RKO (cell line): ENCODE data around the gene LRRC8D.

Experiments used
- DNase-seq: peaks from one replicate; pipeline ENCODE4 v3.0.0-alpha.2; 2016; ENCODE audit warnings: low spot score

LRRC8D gene

DNA sequence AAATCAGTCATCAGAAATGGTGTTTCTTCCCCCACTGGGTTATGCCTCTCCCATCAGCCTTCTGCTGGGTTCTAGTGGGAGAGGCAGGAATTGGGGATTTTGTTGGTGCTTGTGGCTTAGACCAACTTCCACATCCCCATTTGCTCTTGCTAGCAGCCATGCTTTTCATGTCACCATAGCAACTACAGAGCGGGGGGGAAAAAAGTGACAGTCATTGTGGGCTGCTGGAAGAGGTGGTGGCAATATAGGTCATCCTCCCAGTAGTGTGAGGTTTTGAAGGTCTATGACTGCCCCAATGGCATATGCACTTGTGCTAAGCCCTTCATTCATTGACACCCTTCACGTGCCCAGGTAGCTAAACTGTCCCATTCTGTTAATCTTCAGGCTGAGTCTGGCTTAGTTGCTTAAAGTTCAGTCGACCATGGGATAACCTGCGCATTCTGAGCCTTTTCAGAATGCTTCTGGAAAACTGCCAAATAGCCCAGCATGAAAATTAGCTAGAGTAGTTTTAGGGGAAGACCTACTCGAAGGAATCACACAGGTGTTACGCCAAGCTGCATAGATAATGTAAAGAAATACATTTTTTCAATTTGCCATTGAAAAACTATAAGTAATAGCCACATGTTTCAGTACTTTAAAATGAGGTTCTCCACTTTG is 120.4 kb downstream of the LRRC8D start:
- no peak for DNase-seq

DNA sequence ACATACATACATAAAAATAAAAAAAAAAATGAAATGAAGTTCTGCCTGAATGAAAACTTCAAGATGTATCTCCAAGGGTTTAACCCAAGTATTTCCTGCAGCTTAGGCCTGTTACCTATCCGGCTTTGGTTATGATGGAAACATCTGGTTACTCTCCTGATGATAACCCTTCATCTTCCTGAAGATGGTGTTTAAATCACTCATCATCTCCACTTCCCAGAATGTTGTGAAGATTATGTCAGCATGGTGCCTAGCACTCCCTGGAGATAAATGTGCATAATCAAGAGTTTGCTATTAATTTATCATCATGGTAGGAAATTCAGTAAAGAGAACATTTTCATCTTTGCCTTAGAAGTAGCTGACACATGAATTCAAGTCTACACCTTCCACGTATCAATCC is 121.2 kb downstream of the LRRC8D start:
- DNase-seq, result no peak

DNA sequence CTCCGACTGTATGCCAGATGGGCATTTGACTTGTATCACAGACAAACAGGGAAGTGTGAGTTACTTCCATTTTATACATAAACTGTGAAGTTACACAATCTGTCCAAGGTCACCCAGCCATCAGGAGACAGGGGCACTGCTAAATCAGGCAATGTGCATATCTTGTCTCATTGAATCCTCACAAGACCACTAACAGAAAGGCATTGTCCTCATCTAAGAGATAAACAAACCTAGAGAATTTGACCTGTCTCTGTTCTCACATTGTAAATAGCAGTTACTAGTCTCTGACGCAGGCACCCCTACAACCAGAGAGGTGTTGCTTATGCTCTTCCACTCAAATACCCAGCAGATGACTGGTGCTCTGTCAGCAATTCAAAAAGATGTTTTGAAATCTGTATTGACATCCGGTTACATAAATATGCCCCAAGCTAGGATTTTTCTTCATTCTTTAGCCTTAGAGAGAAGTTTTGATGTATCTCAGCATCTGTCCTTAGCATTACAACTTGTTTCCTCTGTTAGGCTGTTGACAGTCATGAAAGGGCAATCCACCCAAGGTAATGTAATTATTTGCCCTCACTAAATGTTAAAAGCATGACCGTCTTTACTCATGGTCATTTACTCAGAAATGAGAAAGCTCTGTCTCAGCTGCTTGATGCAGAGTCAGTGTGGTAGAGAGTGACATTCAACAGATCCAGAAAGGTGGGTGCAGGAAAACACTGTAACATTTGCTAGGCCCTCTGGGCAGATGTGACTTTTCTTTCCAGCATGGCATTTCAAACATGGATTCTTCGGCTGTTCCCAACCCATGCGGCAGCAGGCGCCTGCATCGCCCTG is 122.2 kb downstream of the LRRC8D start:
- no peak for DNase-seq

DNA sequence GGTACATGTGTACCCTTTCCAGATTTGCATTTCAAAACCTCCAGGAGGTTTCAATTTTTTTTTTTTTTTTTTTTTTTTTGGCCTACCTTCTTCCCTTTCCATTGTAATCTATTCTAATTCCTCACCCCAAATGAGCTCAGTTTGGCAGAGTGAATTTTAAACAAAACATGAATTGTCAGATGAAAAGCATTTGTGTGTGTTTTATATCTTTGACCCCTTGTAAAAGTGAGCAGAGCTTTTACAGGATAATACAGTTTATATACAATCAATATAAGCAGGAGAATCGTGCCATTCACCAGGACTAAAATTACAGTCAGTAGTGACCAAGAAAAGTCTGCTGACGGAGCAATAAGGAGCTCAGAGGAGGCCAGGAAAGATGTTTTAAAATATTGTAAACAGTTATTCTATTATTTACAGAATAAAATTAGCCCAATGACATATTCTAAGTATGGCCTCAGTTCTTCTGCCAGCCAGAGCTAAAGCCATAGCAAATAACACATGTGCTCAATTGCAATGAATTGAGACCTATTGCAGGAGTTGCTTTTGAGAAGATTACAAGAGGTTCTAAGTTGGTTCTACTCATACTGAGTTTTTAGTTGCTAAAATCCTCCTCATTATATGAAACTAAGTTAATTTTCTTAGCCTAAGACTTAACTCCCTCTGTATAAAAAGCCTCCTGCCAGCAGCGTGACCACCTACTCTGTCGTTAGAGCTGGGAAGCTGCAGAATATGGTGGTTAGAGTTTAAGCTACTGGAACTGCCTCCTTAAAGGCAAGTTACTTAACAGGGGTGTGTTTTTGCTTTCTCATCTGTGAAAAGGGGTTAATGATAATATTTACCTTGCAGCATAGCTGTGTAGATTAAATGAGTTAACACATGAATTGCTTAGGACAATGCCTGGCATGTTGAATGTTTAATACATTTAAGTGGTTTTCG is 123.3 kb downstream of the LRRC8D start:
- no peak for DNase-seq

DNA sequence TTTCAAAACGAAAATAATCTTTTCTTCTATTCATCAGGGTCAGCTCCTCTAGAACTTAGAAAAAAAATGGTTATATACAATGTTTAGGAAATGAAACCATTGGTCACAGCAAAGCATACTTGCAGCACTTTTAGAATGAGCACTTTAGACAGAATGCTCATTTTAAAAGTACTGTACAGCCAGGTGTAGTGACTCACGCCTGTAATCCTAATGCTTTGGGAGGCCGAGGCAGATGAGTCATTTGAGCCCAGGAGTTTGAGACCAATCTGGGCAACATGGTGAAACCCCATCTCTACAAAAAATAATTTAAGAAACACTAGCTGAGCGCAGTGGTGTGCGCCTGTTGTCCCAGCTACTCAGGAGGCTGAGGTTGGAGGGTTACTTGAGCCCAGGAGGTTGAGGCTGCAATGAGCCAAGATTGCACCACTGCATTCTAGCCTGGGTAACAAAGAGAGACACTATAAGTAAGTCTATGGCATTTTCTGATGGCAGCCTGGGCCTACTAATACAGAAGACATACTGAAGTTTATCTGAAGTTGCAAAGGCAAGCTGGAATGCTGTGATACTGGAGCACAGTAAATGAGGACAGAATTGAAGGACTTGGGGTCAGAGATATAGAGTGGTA is 125.1 kb downstream of the LRRC8D start:
- no peak for DNase-seq

DNA sequence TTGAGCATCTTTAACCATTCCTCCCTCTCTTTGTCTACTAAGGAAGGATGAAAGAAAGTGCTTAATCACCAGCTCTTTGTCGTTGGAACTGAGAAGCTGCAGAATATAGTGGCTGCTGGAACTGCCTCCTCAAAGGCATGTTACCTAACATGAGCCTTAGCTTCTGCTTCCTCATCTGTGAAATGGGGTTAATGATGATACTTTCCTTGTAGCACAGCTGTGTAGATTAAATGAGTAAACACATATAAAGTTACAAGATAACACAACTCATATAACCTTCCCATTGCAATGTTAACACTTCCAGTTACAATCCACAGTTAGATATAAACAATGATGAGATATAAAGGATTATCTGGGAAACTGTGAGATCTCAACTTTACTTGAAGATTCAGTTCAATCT is 125.7 kb downstream of the LRRC8D start:
- DNase-seq, result no peak

DNA sequence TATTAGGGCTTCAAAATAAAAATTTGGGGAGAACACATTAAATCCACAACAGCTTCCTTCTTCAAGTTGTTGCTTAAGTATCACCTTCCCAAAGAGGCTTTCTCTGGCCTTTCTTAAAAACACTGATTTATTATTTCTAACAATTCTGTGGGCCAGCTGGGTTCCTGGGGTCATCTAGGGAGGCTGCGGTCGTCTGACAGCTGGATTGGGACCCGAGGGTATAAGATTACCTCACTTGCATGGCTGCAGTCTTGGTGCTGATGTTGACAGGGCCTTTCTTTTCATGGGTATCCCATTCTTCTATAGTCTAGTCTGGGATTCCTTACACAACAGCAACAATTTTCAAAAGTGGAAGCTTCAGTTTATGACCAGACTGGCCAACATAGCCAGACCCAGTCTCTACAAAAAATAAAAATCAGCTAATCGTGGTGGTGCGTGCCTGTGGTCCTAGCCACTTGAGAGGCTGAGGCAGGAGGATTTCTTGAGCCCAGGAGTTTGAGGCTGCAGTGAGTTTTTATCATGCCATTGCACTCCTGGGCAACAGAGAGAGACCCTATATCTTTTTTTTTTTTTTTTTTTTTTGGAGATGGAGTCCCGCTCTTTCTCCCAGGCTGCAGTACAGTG is 128.0 kb downstream of the LRRC8D start:
- no peak for DNase-seq

DNA sequence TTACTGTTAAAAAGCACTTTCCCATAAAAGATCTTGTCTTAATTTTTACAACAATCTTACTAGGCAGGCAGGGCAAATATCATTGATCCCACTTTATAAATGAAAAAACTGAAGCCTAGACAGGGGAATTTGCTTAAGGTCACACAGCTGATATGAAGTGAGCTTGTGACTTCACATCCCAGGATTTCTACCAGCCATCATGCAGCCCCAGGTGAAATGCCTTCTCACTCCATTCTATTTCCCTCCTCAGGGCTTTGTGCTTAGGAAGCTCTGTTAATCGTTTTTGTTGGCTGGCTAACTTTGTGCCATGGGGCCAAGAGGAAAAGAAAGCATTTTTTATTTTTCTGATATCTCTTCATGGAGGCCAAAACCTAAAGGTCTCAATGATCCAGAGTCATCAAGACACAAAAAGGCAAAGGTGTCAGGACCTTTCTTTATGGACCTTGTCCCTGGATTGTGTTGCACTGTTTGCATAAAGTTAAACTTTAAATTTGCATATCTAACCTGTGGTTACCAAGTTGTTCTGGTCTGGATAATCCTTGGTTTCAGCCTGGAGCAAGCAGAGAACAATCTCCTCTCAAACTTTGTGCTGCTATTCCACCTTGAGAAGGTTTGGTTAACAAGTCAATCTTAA is 129.3 kb downstream of the LRRC8D start:
- DNase-seq, result no peak

DNA sequence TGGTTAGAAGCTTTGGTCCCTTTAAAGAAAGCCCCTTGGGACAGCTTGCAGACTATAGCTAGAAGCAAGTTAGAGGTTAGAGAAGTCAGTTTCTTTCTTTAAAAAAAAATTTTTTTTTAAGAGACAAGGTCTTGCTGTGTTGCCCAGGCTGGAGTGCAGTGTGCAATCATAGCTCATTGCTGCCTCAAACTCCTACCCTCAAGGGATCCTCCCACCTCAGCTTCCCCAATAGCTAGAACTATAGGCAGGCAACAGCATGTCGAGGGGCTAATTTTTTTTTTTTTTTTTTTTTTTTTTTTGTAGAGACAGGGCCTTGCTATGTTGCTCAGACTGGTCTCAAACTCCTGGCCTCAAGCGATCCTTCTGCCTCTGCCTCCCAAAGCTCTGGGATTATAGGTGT is 129.9 kb downstream of the LRRC8D start:
- DNase-seq, result no peak

DNA sequence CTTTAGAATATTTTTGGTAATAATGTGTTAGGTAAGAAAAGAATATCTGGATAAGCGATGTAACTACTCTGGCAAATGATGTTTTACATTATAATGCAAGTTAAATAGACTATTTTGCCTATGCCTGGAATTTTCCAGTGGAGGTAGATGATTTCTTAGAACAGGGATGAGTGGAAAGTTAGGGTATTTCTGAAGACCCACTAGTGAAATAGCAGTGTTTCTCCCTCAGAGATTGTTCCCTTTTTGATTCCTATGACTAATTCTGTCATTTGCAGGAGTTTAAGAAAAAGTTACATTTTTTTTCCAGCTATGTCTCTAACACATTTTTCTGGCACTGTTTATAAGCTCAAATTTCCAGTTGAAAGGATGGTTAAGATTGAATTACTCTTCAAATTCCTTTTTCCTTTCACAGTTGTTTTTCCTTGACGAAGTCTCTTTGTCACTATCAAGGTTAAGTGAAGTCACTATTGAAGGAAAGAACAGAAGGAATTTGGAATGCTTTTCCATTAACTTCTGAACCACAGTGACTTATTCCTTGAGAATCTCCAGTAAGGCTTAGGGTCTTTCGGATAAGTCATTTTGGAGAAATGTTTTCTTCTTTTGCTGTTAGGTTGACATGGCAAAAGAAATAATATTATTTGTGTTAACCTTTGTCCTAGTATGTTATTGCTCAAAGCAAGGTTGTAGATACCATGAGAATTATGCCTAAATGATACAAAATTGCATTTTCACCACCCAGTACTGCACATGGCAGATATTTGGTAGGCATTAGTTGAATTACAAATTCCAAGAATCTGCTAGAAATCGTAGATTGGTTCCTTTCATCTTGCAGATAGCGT is 131.2 kb downstream of the LRRC8D start:
- DNase-seq, result no peak

DNA sequence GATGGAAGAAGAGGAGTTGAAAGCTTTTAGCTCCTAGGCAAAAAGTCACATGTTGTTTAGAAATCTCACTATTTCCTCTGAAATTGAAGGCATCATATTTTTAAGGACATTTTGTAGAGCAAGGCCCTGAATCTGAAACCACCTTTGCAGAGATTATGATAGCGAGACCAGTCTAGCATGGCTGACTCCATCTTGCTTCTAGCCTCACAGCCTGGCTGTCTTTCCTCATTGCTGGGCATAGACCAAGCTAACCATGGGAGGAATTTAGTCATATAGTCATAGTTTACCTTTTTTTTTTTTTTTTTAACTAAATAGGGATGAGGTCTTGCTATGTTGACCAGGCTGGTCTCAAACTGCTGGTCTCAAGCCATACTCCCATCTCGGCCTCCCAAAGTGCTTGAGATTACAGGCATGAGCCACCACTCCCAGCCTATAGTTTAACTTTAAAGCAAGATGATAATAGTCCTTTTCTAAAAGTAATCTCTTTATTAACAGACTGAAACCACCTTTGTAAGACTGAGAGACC is 131.8 kb downstream of the LRRC8D start:
- no peak for DNase-seq

DNA sequence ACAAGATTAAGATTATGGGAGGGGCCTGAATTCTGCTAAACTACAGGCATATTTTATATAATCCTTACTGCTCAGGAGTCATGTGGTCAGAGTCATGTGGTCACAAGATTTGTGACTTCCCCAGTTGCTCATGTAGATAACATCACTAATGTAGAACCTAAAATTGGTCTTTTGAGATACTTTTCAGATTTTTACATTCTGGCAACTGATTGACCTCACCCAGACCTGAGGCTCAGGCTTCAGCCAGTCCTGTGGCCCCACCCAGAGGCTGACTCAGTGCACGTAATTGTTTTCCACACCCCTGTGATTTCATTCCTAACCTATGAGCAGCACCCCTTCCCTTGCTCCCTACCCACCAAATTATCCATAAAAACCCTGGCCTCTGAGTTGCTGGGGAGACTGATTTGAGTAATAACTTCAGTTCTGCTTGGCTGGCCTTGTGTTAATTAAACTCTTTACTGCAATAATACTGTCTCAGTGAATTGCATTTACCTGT is 132.3 kb downstream of the LRRC8D start:
- DNase-seq, result peak; percentile 83

DNA sequence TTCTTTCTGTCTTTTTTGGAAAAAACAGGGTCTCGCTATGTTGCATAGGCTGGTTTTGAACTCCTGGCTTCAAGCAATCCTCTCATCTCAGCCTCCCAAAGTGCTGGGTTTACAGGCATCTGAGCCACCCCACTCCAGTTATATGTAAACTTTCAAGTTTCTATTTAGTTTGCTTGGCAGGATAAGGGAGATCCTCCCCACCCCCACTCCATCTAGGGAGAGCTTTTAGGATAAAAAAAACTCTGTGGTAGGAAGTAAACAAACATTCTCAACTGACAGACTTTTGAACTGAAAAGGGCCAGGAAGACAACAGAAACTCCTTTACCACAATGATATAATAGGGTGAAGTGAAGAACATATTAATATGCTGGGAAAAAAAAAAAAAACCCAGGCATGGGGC is 133.1 kb downstream of the LRRC8D start:
- no peak for DNase-seq

DNA sequence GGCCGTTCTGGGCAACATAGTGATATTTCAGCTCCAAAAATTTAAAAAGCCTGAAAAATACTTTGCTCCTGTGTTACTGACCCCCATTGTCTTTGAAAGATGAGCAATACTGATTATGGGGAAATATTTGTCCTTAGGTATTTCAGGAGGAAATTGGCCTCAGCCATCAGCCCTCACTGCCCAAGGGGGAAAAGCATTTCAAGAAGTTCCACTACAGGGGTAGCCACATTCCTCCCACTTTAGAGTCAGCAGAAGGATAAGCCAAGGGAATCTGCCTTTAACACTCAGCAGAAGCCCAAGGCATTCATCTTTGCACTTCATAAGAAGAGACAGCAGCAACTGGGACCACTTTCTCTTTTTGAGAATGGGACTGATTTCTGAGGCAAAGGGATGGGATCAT is 133.6 kb downstream of the LRRC8D start:
- DNase-seq, result no peak

DNA sequence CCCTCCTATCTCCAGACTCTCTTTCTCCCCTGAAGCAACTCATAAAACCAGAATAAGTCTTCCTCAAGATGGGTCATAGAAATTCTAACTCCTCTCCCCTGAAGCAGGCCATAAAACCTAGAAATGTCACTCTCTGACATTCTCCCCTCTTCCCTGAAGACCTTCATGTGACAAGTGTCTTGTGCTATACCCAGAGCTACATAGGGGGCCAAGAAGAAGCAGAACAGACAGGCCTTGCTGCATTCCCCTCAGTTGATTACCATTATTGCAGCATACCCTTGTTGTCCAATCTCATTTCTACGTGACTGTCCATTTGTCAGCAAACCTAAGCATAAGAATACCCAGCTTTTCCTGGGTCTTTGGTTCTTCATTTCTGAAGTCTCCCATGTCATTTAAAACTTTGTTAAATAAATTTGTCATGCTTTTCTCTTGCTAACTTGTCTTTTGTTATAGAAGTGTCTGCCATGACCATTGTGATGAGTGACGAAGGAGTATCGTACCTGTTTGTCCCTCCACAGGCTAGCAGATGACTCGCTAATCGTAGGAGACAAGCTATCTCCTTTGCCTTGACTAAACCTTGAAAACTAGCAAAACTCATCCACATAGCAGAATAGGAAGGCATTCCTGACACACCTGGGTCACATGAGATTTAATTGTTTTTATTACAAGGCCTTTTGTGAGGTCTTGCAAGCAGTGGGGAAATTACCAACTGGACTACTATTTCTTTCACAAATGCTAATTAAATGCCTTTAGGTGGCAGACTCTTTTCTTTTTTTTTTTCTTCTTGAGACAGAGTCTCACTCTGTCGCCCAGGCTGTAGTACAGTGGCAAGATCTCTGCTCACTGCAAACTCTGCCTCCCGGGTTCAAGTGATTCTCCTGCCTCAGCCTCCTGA is 134.7 kb downstream of the LRRC8D start:
- no peak for DNase-seq

DNA sequence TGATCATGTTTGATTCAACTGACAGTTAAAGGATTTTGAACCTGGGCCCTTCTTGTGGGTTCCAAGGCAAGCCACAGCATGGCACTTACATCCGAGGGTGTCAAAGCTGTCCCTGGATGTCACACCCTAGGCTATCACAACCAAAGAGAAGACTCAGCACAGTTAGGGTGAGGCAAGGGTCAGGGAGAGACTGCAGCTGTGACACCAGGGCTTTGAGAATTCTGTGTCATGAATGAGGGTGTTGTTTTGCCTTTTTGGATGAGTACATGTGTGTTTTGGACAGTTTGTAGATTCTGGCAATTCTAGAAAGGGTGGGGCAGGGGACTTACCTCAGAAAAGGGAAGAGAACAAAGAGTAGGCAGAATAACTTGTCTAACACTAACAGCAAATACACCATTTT is 136.3 kb downstream of the LRRC8D start:
- no peak for DNase-seq

DNA sequence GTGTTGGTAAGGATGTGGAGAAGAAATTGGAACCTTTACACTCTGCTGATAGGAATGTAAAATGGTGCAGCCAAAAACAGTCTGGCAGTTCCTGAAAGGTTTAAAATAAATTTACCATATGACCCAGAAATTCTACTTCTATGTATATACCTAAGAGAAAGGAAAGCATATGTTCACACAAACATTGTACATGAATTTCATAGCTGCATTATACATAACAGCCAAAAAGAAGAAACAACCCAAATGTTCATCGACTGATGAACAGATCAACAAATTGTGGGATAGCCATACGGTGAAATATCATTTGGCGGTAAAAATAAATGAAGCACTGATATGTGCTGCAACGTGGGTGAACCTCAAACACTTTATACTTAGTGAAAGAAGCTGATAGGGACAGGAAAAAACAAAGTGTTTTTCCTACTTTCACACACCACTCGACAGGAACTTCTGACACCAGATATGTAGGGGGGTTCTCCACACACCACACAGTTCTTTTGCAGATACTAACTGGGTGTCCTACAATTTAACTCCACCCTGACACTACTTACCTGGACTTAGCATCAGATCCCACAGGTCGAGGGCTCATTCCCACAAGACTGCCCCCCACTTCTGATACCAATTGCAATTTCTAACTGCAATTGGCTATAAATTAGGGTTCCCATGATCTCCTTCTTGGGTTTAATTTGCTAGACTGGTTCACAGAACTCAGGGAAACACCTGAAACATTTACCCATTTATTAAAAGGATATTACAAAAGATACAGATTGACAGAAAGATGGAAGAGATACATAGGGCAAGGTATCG is 138.2 kb downstream of the LRRC8D start:
- no peak for DNase-seq

DNA sequence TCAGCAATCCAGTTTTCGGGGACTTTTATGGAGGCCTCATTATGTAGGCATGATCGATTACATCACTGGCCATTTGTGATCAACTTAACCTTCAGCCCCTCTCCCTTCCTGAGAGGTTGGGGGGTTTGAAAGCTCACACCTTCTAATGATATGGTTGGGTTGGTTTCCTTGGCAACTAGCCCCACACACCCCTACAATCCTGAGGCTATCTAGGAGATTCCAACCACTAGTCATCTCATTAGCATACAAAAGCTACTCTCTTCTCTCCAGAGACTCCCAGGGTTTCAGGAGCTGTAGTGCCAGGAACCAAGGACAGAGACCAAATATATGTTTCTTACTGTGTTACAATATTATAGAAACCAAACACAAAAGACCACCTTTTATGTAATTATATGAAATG is 138.9 kb downstream of the LRRC8D start:
- no peak for DNase-seq
